ENCODE data around the gene CCDC121. TPM values are rescaled to one million over a fixed set of nuclear protein-coding genes. Genes with fewer than 3 reads are reported as not detected.

Gene CCDC121
- total and polyA plus RNA-seq, 9 of the 15 experiments (the other 6 are each of a cell fraction or from before 2014, with no cell fraction given), result 2.2 to 4.7 (median 4.1) TPM

GRCh38 chr2:27640722-27641245, 12.0 kb upstream of the CCDC121 start:
- no peaks in the 10 kb centered on the region for H3K79me2 ChIP-seq (ENCODE audit: control insufficient read depth, insufficient read depth, low read length)
- H3K4me1 ChIP-seq (replicated peaks in 1 of 2; ENCODE audit: control insufficient read depth in 2 of 2, insufficient read depth in 2 of 2, low read length in 2 of 2), result no peaks in the 10 kb centered on the region
- no TSS peak for BruUV-seq (replicated peaks)
- H3K9me1 ChIP-seq (ENCODE audit: control insufficient read depth, insufficient read depth, low read length), result no peaks in the 10 kb centered on the region
- H3K4me2 ChIP-seq (ENCODE audit: insufficient read depth, low read length), result no peak overlapping the region
- no peak overlapping the region for H3K9ac ChIP-seq (ENCODE audit: insufficient read depth in 1 of 2, low read depth in 2 of 2, low read length in 2 of 2)
- H3K9me3 ChIP-seq (replicated peaks; ENCODE audit: control insufficient read depth, insufficient read depth, low read depth, low read length), result no peaks in the 10 kb centered on the region
- no peak overlapping the region for H3K4me3 ChIP-seq
- in situ Hi-C loops (cut with MboI), result no loop called here
- WGBS (ENCODE audit: insufficient coverage, low coverage, missing lambda C conversion rate), result 47% methylated on average over 2 of the region's 2 CpGs
- CTCF ChIA-PET (ENCODE audit: low intra/inter-chr PET ratio), result no interaction called here
- no peaks in the 10 kb centered on the region for H4K20me1 ChIP-seq (replicated peaks; ENCODE audit: control insufficient read depth, insufficient read depth, low read length)
- no peak overlapping the region for H3K27ac ChIP-seq (ENCODE audit: extremely low read depth, low read depth, low read length)
- intact Hi-C loops (cut with micrococcal nuclease), result no loop called here
- no peak overlapping the region for H2AFZ ChIP-seq (ENCODE audit: low read depth, low read length)
- no peak for ATAC-seq
- TF ChIP-seq PHTF2 (CRISPR knock-in tag; IDR thresholded peaks at IDR 0.05), result no peak
- TF ChIP-seq HINFP (tag; conservative IDR thresholded peaks at IDR 0.05; ENCODE audit: low read depth), result peak; percentile 15; the same call in 1 of the 2 replicates
- no peak for TF ChIP-seq NFATC3 (IDR thresholded peaks at IDR 0.05)
- no peak for TF ChIP-seq PRDM10 (IDR thresholded peaks at IDR 0.05; ENCODE audit: partially characterized antibody)
- no peak for TF ChIP-seq IRF1 (CRISPR knock-in tag; IDR thresholded peaks at IDR 0.05; ENCODE audit: borderline replicate concordance)
- no peak for TF ChIP-seq AFF1 (IDR thresholded peaks at IDR 0.05; ENCODE audit: low read depth in 1 of 2, partially characterized antibody in 2 of 2)
- no peak for TF ChIP-seq RBBP5 (IDR thresholded peaks at IDR 0.05; ENCODE audit: borderline replicate concordance, insufficient read depth, low read length, poor library complexity, severe bottlenecking)
- peaks cover 75% of the 10 kb centered on the region for H3K36me3 ChIP-seq (ENCODE audit: control insufficient read depth, insufficient read depth, low read length)
- DNase-seq (ENCODE audit: extremely low read depth in 1 of 4, low spot score in 3 of 4), result no peak
- FAIRE-seq, result no peak
- H3K27me3 ChIP-seq (ENCODE audit: control insufficient read depth in 2 of 2, insufficient read depth in 2 of 2, low read length in 2 of 2), result no peaks in the 10 kb centered on the region
- POLR2A ChIA-PET, result interaction anchor here (0.9 to 1.3 kb wide), 3 partner anchors 14 to 231 kb away, joined by 3 to 4 read pairs (median 3); partner anchors contain the start of genes PPM1G, SLC4A1AP and SUPT7L

Measured in K562 (cell line).